Activated T-cell treated with anti-CD3 and anti-CD28 coated beads for 48 hours (primary cell): ENCODE results near the gene SLC4A3.
"Not testable (repeated sequence)": the region's sequence is repeated elsewhere in the genome, so short reads cannot be mapped to it uniquely, and the experiment has no call there.

Source experiments
- DNase-seq: peaks from one replicate; pipeline ENCODE4 v3.0.0-alpha.2; 2020; ENCODE audit warnings: low read depth

Gene SLC4A3

DNA sequence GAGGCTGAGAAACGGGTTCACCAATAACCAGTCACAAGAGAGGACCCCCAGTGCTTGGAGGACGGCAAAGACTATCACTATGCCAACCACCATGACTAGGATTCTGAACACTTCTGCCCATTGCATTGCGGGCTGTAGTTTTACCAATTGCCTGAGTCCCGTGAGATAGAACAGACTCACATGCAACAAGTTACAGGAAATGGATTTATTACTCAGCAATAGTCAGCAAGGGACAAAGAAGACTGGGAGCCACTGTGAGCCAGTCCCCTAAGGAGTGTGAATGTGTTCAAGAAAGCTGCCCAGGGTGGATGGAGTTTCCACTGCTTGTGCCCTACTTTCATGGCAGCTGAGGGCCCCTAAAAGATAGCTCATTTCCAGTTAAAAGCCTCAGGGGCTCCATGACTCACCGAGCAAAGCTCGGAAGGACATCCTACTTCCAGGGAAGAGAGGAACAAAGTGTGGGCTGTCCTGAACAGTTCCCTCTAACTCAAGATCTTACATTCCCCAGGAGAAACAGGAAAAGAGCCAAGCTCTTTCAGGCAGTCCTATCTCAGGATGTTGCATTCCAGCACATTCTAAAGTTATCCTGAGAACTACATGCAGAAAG, 54.4 kb downstream of the SLC4A3 start:
- no peak for DNase-seq

DNA sequence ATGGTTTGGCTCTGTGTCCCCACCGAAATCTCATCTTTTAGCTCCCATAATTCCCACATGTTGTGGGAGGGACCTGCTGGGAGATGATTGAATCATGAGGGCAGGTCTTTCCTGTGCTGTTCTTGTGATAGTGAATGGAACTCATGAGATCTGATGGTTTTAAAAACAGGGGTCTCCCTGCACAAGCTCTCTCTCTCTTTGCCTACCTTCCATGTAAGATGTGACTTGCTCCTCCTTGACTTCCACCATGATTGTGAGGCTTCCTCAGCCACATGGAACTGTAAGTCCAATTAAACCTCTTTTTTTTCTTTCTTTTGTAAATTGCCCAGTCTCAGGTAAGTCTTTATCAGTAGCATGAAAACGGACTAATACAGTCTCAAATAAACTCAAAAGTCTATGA, 56.0 kb downstream of the SLC4A3 start:
- DNase-seq, result not testable (repeated sequence)

DNA sequence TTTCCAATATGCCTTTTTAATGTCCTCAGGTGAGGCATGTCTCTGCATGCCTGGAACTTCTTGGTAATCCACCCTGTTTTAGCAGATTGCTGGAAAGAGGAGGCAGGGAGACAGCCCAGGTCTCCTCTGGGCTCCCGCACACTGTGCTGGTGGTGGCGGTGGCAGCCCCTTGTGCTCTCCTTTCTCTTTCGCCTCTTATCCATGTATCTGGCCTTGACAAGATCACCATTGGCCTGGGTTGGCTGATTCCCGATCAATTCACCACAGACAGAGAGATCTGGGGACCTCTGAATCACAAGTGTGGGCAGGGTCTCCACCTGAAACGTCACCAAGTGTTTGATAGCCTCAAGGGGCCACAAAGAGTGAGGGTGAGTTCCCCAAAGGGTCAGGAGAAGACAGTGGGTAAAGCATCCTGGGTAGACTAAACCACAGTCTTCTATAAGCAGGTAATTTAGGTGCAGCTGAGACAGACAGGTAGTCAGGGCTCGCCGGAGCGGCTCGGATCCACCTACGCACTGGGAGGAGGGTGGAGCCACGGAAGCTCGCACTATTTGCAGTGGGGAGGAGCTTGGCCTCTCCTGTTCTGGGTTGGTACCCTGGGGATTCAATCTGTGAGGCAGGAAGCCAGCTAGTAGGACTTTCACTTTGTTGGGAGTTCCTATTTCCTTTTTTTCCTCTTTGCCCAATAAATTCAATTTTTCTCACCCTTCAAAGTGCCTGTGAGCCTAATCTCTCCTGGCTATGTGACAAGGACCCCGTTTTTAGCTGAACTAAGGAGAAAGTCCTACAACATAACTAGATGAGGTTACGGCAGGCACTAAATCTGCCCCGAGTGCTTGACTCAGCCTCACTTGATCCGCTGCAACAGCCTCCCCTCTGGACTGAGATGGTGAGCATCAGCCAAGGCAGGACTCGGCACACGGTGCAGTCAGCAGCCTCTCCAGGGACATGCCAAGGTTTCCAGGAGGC, 57.6 kb downstream of the SLC4A3 start:
- DNase-seq, result peak; percentile 53

DNA sequence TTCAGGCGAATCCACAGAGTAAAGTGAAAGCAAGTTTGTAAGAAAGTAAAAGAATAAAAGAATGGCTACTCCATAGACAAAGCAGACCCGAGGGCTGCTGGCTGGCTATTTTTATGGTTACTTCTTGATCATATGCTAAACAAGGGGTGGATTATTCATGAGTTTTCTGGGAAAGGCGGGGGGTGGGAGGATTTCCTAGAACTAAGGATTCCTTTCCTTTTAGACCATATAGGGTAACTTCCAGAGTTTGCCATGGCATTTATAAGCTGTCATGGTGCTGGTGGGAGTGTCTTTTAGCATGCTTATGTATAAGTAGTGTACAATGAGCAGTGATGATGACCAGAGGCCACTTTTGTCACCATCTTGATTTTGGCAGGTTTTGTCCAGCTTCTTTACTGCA, 59.8 kb downstream of the SLC4A3 start:
- no peak for DNase-seq

DNA sequence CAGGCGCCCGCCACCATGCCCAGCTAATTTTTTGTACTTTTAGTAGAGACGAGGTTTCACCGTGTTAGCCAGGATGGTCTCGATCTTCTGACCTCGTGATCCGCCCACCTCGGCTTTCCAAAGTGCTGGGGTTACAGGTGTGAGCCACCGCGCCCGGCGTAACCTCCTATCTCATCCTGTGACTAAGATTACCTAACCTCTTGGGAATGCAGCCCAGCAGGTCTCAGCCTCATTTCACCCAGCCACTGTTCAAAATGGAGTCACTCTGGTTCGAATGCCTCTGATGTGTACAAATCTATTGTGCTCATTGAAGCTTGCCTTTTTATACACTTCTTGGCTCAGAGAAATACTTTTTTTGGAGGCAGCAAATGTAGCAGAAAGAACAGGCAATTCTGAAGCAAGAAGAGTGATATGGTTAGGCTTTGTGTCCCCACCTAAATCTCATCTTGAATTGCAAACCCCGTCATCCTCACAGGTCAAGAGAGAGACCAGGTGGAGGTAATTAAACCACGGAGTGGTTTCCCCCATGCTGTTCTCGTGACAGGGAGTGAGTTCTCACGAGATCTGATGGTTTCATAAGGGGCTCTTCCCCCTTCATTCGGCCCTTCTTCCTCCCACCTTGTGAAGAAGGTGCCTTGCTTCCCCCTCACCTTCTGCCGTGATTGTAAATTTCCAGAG, 60.6 kb downstream of the SLC4A3 start:
- no peak for DNase-seq

DNA sequence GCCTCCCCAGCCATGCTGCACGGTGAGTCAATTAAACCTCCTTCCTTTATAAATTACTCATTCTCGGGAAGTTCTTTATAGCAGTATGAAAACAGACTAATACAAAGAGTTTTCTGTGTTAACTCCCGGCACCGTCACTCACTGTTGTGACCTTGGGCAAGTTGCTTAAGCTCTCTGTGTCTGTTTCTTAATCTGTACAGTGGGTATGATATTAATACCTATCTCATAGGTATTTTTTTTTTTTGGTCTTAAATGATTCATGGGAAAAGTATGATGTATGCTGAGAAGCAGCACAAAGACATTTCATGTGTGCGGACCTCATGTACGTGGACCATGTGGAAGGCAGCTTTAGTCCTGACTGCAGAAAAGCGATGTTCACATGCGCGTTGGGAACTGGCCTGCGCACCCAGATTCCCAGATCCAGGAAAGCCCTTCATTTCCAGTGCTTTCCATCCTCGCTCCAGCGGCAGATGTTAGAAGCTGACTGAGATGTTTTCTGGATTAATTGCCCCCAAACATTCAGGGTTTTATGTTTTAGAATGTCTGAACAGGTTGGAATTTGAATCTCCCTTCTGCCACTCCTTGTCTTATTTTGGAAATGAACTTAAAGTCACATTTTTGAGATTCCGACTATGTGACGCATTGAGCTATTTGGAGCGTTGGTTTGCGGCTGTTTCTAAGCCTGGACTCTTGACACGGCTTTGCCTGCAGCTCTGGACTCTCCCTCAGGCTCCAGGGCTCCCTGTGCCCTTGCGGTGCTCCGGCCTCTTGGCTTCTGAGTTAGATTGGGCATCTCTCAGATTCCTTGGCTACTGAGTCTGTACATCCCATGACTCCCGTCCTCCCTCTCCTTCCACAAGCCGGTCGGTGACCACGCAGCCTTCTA, 61.4 kb downstream of the SLC4A3 start:
- no peak for DNase-seq

DNA sequence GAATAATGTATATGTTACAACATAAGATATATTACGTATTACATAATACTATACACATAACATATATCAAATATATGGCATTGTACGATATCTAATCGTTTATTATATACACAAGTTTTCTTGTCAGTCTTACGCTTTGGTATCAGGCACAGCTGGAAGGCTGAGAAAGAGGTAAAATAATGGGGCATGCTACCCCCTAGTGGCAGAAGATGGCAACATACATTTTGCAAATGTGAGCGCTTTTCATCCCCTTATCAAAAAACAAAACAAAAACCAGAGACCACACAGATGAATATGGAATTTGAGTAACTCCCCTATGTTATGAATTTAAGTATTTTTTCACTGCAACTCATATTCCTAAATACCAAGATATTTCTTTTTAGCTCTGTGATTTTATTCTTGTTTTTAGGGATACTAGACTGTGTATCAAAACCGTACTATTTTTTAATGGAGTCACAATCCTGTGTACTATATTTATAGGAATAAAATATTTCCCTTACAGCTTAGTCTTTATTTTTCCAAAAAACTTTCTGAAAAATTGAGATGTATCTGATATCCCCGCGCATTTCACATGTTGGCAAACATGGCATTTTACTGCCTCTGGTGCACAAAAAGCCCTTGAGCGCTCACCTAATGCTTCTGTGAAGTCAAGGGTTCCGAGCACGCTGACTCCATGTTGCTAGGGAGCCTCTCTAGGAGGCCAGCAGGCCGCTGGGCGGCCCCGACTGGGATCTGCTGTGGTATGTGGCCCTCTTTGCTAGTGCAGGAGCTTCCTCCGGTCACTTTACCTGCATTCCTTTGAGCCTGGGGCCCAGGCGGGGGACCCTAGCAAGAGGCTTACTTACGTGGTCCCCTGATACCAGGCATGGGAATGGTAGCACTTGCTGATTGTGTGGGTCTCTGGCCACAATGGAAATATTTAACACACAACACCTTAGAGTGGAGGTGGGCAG, 62.5 kb downstream of the SLC4A3 start:
- peak; percentile 21 for DNase-seq

DNA sequence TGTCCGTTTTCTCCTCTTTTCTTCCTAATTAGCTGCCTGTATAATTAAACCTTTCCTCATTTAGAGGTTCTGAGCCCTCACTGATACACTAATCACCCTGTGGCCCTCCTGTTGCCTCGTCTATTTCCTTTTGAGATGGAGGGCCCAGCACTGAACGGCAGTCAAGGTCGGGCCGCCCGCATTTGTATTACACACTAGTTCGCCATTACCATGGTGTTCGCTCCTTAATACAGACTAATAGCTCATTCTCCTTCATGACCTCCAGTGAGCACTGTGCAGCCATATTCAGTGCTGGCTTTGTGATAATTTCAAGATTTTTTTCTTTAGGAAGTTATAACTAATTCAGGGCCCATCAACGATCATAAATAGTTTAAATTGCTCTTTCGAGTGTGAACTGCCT, 64.1 kb downstream of the SLC4A3 start:
- DNase-seq, result no peak
